Panc1 (cell line): ENCODE measurements around the gene SYNCRIP. TPM values are rescaled to one million over a fixed set of nuclear protein-coding genes. Genes with fewer than 3 reads are reported as not detected.

Experiments used
- ATAC-seq: fragments of 200-7000 bp; cut with Tn5 transposase; 2 replicates; pipeline ENCODE4 v1.9.1; 2020; ENCODE audit warnings: mild to moderate bottlenecking, moderate library complexity
- BruUV-seq: library from RNA; stranded (reverse); fragments of 400-500 nt; replicated peaks from 2 replicates; lab custom pipeline; 2021; lab: Mats Ljungman, UMichigan
- CTCF ChIA-PET: fragments of 300-600 bp; sonication (Branson Sonifier 250); formaldehyde crosslinking; loops from one replicate; lab custom pipeline; 2022; ENCODE audit warnings: antibody characterized with exemption; lab: Charles Lee
- POLR2A ChIA-PET: fragments of 300-600 bp; sonication (Branson Sonifier 250); formaldehyde crosslinking; loops from one replicate; lab custom pipeline; 2022; ENCODE audit warnings: antibody characterized with exemption; lab: Charles Lee
- DNase-seq: peaks from one replicate; pipeline ENCODE4 v3.0.0-alpha.2; 2010; ENCODE audit warnings: low read depth, low spot score
- H3K27ac ChIP-seq: 2 replicates; pipeline ENCODE4 v1.5.1; 2011; ENCODE audit warnings: mild to moderate bottlenecking, low read length, inconsistent platforms
- H3K27me3 ChIP-seq: fragments of 200-500 bp; sonication (Bioruptor generic); 2 replicates; pipeline ENCODE4 v1.6.0; 2014; ENCODE audit warnings: low read length, inconsistent platforms; ENCODE audit not compliant: control insufficient read depth, insufficient read depth
- H3K36me3 ChIP-seq: fragments of 200-500 bp; sonication (Bioruptor generic); 2 replicates; pipeline ENCODE4 v1.5.1; 2014; ENCODE audit warnings: inconsistent platforms, mild to moderate bottlenecking, low read length, moderate library complexity; ENCODE audit not compliant: control insufficient read depth, insufficient read depth
- H3K4me1 ChIP-seq: 2 replicates; pipeline ENCODE4 v1.5.1; 2011; ENCODE audit warnings: inconsistent platforms, mild to moderate bottlenecking, low read length, moderate library complexity; ENCODE audit not compliant: control insufficient read depth, insufficient read depth
- H3K4me3 ChIP-seq, 2 experiments: 2 replicates each; pipeline ENCODE4 v1.5.1; 2011 to 2012; ENCODE audit warnings: low read depth in 2 of 2, low read length in 2 of 2, mild to moderate bottlenecking in 2 of 2, inconsistent platforms in 1 of 2, moderate library complexity in 1 of 2
- H3K9me3 ChIP-seq: fragments of 200-500 bp; sonication (Bioruptor generic); 2 replicates; pipeline ENCODE4 v1.5.1; 2014; ENCODE audit warnings: low read depth, mild to moderate bottlenecking, inconsistent platforms, low read length, moderate library complexity; ENCODE audit not compliant: control insufficient read depth, insufficient read depth
- CTCF ChIP-seq: fragments of 450-650 bp; IDR thresholded peaks from 2 replicates; pipeline ENCODE4 v1.5.1; 2017; ENCODE audit warnings: mild to moderate bottlenecking
- POLR2AphosphoS5 ChIP-seq: IDR thresholded peaks from 2 replicates; pipeline ENCODE4 v1.6.1; 2012; ENCODE audit warnings: mild to moderate bottlenecking, low read depth, low read length, moderate library complexity
- REST ChIP-seq, 2 experiments: IDR thresholded peaks; 2 replicates each; pipeline ENCODE4 v1.6.1; 2011 to 2012; ENCODE audit warnings: low read depth in 2 of 2, control low read depth in 1 of 2, low read length in 1 of 2, mild to moderate bottlenecking in 1 of 2, moderate library complexity in 1 of 2; ENCODE audit not compliant: insufficient read depth in 1 of 2
- SIN3A ChIP-seq: IDR thresholded peaks from 2 replicates; pipeline ENCODE4 v1.6.1; 2012; ENCODE audit warnings: low read depth, mild to moderate bottlenecking, low read length, moderate library complexity, borderline replicate concordance; ENCODE audit not compliant: insufficient read depth
- TCF7L2 ChIP-seq: IDR thresholded peaks from 2 replicates; pipeline ENCODE4 v1.6.1; 2011; ENCODE audit warnings: mild to moderate bottlenecking, low read depth, low read length, inconsistent platforms
- in situ Hi-C: cut with HindIII; loops from 2 replicates; pipeline ENCODE4 v1.10.0; 2016; ENCODE audit warnings: low sequenced_read_pairs, low pct_unique_long_range_greater_than_20kb
- intact Hi-C: fragments of 100-400 bp; cut with micrococcal nuclease; formaldehyde crosslinking; loops from one replicate; pipeline ENCODE4 v1.10.0; 2022; ENCODE audit not compliant: unreplicated experiment
- total RNA-seq: library from RNA; stranded (reverse); gene quantifications from one replicate; pipeline ENCODE4 v1.2.1, GENCODE V29; 2021; ENCODE audit not compliant: unreplicated experiment

Gene SYNCRIP
- total RNA-seq, 1 experiment from 2014 or later, result 141 TPM

- Histone ChIP-seq H3K36me3 (peaks cover 16% of the 10 kb centered on the region), H3K27me3 (no peaks in the 10 kb centered on the region), H3K27ac (peak overlapping the region; percentile 97), H3K4me1 (peaks cover 26% of the 10 kb centered on the region), H3K9me3 (no peaks in the 10 kb centered on the region), H3K4me3 (peak overlapping the region; percentile 86 to 96)
- CTCF ChIA-PET, result no interaction called here
- in situ Hi-C loops (no loop called here), intact Hi-C loops (loop anchor here (1.0 kb wide), 1 partner anchor 35 kb away; no protein-coding TSS in a partner anchor)
- POLR2A ChIA-PET, result interaction anchor here (0.5 to 2.4 kb wide), 7 partner anchors 35 to 530 kb away, joined by 3 to 47 read pairs (median 4); partner anchors contain the start of gene SYNCRIP
- DNase-seq (peak; percentile 94), ATAC-seq (peak; percentile 93)
- TF ChIP-seq REST (IDR thresholded peaks at IDR 0.05; ENCODE audit: insufficient read depth in 1 of 2, low read depth in 2 of 2, low read length in 1 of 2), result peak; percentile 41 to 54; a peak in 1 of 4 replicates
- peak; percentile 86 for TF ChIP-seq SIN3A
- no peak for TF ChIP-seq TCF7L2
- peak; percentile 100 for TF ChIP-seq POLR2AphosphoS5
- TF ChIP-seq CTCF, result no peak
- no TSS peak for BruUV-seq
Observed at GRCh38 chr6:85678602-85679444, 36.1 kb upstream of the SYNCRIP start.

- peaks cover 26% of the 10 kb centered on the region for H3K4me1 ChIP-seq
- in situ Hi-C loops, result no loop called here
- POLR2A ChIA-PET, result interaction anchor here (0.5 to 2.4 kb wide), 7 partner anchors 34 to 531 kb away, joined by 3 to 47 read pairs (median 4); partner anchors contain the start of gene SYNCRIP
Observed at GRCh38 chr6:85678026-85678601, 35.4 kb upstream of the SYNCRIP start.

More at GRCh38 chr6:85678026-85678601, 35.4 kb upstream of the SYNCRIP start:
- intact Hi-C loops, result loop anchor here (1.0 kb wide), 1 partner anchor 34 kb away; no protein-coding TSS in a partner anchor
- Histone ChIP-seq H3K4me3 (peak overlapping the region; percentile 70 to 96), H3K27me3 (no peaks in the 10 kb centered on the region), H3K27ac (peak overlapping the region; percentile 95), H3K9me3 (no peaks in the 10 kb centered on the region), H3K36me3 (peaks cover 16% of the 10 kb centered on the region)
- TF ChIP-seq CTCF, result no peak
- TF ChIP-seq SIN3A, result 0 out of 2 replicates have a peak, but pooled peaks have one; percentile 12
- DNase-seq (no peak), ATAC-seq (peak; percentile 7; the same call in 1 of the 2 replicates)
- BruUV-seq, result TSS peak; percentile 91
- CTCF ChIA-PET, result interaction anchor here (0.7 kb wide), 1 partner anchor 38 kb away, joined by 4 read pairs; no protein-coding TSS in a partner anchor
